GM18868 (cell line): ENCODE data around the gene TRAPPC2L.

ENCODE experiments used
- ATAC-seq: cut with Tn5 transposase; IDR thresholded peaks from one replicate; pipeline ENCODE4 v1.9.1; 2021; ENCODE audit warnings: mild to moderate bottlenecking, moderate library complexity; ENCODE audit not compliant: unreplicated experiment

Gene TRAPPC2L

GRCh38 chr16:88856828-88857727 is at the start of gene TRAPPC2L, which contains the start of gene GALNS:
TRAPPC2L (plus strand) TSS chr16:88857127; CDS start chr16:88857151, 24 bp downstream.
GALNS (minus strand) TSS chr16:88856947; CDS start chr16:88856877, 70 bp downstream.
- ATAC-seq: peak; percentile 76

- ATAC-seq: no peak
Observed at GRCh38 chr16:88807142-88807625, 49.7 kb upstream of the TRAPPC2L start.

GRCh38 chr16:88807626-88808453 is 49.1 kb upstream of the TRAPPC2L start:
- no peak for ATAC-seq

- no peak for ATAC-seq
Observed at GRCh38 chr16:88809068-88809675, 47.8 kb upstream of the TRAPPC2L start.

- ATAC-seq: no peak
Observed at GRCh38 chr16:88809676-88810165, 47.2 kb upstream of the TRAPPC2L start.

- ATAC-seq: no peak
Observed at GRCh38 chr16:88810166-88810911, 46.6 kb upstream of the TRAPPC2L start.

- peak; percentile 52 for ATAC-seq
Observed at GRCh38 chr16:88810912-88811768, 45.8 kb upstream of the TRAPPC2L start.

- ATAC-seq: peak; percentile 64
Observed at GRCh38 chr16:88811769-88812512, 45.0 kb upstream of the TRAPPC2L start, which contains the start of gene APRT. APRT (minus strand) TSS chr16:88811928; CDS start chr16:88811899, 29 bp downstream.

GRCh38 chr16:88812513-88813268 is 44.2 kb upstream of the TRAPPC2L start:
- no peak for ATAC-seq

- ATAC-seq: no peak
Observed at GRCh38 chr16:88813269-88814143, 43.4 kb upstream of the TRAPPC2L start.

- ATAC-seq: no peak
Observed at GRCh38 chr16:88814144-88814502, 42.8 kb upstream of the TRAPPC2L start.

GRCh38 chr16:88815227-88815626 is 41.7 kb upstream of the TRAPPC2L start:
- no peak for ATAC-seq

- no peak for ATAC-seq
Observed at GRCh38 chr16:88815901-88816589, 40.9 kb upstream of the TRAPPC2L start.

GRCh38 chr16:88816736-88817535 is 40.0 kb upstream of the TRAPPC2L start:
- ATAC-seq: no peak
